Measurements from ENCODE around the gene STT3B.

Gene STT3B

DNA sequence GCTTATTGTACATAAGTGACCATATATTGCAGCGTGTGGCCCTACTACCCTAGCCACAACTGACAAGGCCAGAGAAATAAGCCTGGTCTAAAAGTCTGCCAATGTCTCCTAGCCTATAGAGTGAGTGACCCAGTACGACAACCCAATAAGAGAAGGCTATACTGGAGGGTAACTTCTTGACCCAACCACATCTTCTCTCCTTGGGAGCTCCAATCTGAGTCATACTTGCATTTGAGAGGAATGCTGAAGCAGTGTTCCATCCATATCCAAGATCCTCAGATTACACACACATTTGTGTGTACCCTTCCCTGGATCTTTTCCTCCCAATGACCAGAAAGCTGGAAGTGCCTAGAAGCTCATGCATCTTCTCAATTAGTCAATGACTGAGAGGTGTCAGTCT is 11.3 kb upstream of the STT3B start:
- DNase-seq (ENCODE audit: low spot score): no peak

GRCh38 chr3:31522152-31522551 is 10.6 kb upstream of the STT3B start:
- no peak for DNase-seq (ENCODE audit: low spot score)

- DNase-seq (ENCODE audit: low spot score): no peak
Observed at GRCh38 chr3:31523543-31523942, 9.2 kb upstream of the STT3B start.

DNA sequence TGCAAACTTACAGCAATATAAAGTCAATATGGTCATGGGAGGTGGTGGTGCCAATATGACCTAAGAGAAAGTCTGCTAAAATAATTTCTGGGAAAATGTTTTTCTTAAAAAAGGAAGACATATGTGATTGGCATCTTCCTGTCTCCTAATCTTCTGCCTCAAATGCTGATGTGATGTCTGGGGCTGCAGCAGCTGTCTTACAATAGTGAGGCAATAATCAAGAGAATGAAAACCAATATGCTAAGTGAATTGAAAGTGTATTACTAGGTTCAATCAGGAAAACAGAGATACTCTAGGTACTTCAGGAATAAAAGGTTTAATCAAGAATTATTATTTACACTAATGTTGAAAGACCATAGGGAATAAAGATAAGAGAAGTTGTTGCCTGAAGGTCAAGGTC is 7.2 kb upstream of the STT3B start:
- DNase-seq (ENCODE audit: low spot score): no peak

DNA sequence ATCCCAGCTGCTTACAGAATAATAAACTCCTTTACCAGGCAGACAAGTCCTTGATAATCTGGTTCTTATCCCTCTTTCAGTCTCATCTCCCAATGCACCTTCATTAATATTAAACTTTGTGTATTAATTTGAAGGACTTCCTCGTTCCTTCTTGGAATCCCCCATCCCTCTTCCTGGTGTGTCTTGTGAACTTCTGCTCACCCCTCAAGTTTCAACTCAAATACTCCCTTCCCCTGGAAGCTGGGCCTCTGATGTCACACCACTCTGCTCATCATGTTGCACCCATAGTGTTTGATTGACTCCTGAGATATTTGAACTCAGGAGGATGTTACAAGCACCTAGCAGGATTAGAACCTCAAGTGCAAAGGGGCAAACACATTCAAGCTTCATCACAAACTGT is 3.3 kb upstream of the STT3B start:
- DNase-seq (ENCODE audit: low spot score): no peak

- DNase-seq (ENCODE audit: low spot score): no peak
Observed at GRCh38 chr3:31530039-31530959, 2.4 kb upstream of the STT3B start.

DNA sequence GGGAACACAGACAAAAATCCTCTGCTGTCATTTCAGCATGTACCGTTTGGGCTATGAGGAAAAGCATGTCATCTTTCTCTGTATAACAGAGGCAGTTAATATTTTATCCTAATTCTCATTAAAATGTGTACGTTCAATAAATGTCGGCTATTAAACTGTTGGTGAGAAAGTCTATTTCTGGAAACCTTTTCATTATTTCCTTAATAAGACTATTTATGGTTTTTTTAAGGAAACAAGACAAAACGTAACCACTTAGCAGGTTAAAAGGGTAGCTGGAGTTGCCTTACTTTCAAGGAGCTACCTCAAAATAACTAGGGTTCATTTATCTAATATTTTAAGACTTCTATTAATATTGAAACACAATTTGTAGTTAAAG is 1.8 kb upstream of the STT3B start:
- DNase-seq (ENCODE audit: low spot score): no peak

- no peak for DNase-seq (ENCODE audit: low spot score)
Observed at GRCh38 chr3:31531452-31531991, 1.2 kb upstream of the STT3B start.

DNA sequence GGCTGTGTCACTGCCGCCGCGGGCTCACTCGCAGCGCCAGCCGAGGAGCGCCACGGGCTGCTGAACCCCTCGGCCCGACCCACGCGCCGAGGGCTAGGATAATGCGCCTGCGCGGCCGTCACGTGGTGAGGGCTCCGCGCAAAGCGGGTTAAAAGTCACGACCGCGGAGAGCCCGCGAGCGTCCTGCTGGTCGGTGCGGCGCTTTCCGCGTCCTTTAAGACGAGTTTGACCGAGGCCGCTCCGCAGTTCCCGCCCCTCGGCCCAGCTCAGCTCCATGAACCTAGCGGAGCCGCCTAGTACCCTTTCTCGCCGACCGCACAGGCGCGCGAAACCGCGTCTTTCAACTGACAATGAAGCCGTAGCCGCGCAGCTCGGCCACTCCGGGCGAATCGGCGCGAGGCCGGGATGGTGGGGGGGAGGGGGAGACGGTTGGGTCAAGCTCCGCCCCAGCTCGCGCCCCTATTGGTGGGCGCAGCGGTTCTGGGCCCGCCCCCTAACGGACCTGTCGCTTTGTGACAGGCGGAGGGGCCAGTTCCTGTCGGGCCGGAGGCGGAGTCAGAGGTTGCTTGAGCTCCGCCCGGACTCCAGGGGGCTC is 636 bp upstream of the STT3B start:
- peak; percentile 98 for DNase-seq (ENCODE audit: low spot score)

- DNase-seq (ENCODE audit: low spot score): peak; percentile 58
Observed at GRCh38 chr3:31533169-31534064, 692 bp downstream of the STT3B start.

GRCh38 chr3:31534065-31534425 is 1.3 kb downstream of the STT3B start:
- DNase-seq (ENCODE audit: low spot score): peak; percentile 12

DNA sequence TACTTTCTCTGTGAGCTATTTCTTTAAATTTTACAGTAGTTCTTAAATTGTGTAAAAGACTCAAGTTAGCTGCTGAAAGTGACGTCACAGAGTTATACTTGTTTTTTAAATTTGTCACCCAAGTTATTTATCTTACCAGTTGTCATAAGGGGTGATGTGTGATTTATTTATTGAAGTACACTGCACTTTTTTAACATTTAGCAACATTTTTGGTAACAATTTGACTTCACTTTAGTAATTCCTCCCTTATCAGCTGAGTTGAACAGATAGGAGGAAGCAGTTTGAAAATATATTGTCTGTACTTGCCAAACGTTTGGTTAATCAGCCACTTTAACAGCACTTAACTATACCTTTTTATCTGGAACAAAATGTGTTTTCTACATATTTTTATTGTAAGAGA is 3.8 kb downstream of the STT3B start:
- no peak for DNase-seq (ENCODE audit: low spot score)

DNA sequence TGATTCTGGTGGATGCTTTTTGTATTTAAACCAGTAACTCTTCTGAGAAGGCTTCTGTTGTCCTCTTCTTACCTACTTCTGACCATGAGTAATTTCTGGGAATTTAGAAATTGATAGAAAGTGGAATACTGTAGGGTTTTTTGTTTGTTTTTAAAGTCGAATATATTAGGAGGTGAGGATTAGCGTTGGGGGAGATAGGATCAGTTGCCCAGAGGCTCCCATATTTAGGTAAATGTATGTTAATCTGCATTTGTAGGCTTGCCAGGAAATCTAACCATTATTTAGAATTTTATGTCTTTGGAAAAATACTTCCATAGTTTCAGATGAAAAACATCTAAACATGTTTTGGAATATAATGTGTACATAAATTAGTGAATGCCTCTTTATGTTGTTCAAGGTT is 6.1 kb downstream of the STT3B start:
- no peak for DNase-seq (ENCODE audit: low spot score)

DNA sequence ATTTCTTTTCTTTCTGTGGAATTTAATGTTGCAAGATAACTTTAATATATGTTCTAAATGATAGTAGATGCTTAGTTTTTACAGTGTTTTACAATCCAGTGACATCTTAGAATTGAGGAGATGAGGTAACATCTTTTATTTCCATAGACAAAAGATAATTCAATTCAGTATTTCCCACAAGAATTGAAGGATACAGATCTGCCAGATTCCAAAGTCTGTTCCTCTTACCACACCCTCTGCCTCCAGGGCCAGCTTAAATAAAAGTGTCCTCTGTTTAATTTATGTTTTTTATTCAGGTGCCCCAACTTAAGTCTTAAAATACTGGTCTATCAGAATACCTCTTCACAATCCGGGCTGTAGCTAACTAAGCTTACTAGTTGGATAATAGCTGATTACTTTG is 6.5 kb downstream of the STT3B start:
- no peak for DNase-seq (ENCODE audit: low spot score)

GRCh38 chr3:31541089-31541488 is 8.4 kb downstream of the STT3B start:
- DNase-seq (ENCODE audit: low spot score): no peak

- DNase-seq (ENCODE audit: low spot score): no peak
Observed at GRCh38 chr3:31542246-31542645, 9.5 kb downstream of the STT3B start.

- DNase-seq (ENCODE audit: low spot score): no peak
Observed at GRCh38 chr3:31543375-31543774, 10.7 kb downstream of the STT3B start.

- DNase-seq (ENCODE audit: low spot score): no peak
Observed at GRCh38 chr3:31544634-31545033, 11.9 kb downstream of the STT3B start.

DNA sequence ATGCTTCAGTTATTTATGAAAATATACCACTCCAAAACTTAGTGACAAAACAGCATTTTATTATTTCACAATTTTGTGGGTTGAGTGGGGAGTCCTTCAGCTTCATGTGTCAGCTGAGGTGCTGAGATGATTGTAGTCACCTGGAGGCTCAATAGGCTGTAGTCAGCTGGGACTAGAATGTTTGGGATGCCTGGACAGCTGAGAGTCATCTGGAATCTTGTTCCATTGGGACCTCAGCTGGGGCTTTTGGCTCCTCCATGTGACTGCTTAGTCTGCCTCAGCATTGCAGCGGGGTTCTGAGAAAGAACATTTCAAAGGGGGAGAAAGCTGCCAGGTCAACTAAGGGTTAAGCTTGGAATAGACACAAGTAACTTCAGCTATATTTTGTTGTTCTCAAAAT is 13.4 kb downstream of the STT3B start:
- DNase-seq (ENCODE audit: low spot score): peak; percentile 34

DNA sequence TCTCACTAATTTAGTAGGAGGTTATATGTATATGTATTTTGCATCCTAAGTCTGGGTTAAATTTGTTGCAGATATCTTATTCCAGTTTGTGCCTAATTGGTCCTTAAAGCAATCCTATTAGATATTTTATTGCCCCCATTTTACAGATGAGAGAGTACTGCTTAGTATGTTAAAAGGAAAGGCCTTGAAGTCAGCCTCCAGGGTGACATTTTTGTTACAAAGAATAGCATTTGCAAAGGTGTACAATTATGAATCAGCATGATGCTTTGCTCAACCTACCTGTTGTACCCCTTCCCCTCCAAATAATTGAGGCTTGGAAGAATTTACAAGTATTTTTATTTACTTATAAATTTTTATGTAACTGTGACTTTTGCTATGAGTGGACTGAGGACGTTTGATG is 14.0 kb downstream of the STT3B start:
- no peak for DNase-seq (ENCODE audit: low spot score)

GRCh38 chr3:31550452-31551251 is 17.9 kb downstream of the STT3B start:
- DNase-seq (ENCODE audit: low spot score): peak; percentile 23

- DNase-seq (ENCODE audit: low spot score): no peak
Observed at GRCh38 chr3:31551646-31552045, 18.9 kb downstream of the STT3B start.
